Jurkat, Clone E6-1 (cell line): ENCODE measurements around the gene CDKAL1.
A peak's percentile ranks its signal among the peaks of the same experiment; 100 is the strongest.

Source experiments
- DNase-seq: peaks from one replicate; pipeline ENCODE4 v3.0.0-alpha.2; 2011; ENCODE audit warnings: low read depth, low spot score
- H3K4me3 ChIP-seq: 2 replicates; pipeline ENCODE4 v1.5.1; 2011; ENCODE audit warnings: mild to moderate bottlenecking, low read length, control low read depth, moderate library complexity

Gene CDKAL1

GRCh38 chr6:20947977-20948376, 413.7 kb downstream of the CDKAL1 start:
- no peak overlapping the region for H3K4me3 ChIP-seq
- DNase-seq: no peak

- DNase-seq: no peak
- no peak overlapping the region for H3K4me3 ChIP-seq
Measured at GRCh38 chr6:20948556-20948955, 414.3 kb downstream of the CDKAL1 start.

DNA sequence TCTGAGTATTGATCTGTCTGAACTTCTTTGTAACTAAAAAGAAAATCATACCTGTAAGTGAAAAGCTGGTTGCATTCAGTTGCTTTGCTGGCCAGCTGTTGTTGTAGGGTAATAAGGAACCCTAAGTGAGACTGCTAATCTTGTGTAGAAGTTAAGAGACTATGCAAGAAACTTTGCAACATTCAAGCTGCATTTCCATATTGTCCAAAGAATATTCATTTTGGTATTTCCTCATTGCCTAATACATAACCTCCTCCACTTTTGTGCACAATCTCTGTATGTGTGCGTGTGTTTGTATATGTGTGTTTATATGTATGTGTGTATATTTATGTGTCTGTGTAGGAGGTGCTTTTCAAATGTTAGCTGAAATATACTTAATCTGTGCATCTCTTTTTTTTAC, 414.9 kb downstream of the CDKAL1 start:
- no peak for DNase-seq
- H3K4me3 ChIP-seq: no peak overlapping the region

DNA sequence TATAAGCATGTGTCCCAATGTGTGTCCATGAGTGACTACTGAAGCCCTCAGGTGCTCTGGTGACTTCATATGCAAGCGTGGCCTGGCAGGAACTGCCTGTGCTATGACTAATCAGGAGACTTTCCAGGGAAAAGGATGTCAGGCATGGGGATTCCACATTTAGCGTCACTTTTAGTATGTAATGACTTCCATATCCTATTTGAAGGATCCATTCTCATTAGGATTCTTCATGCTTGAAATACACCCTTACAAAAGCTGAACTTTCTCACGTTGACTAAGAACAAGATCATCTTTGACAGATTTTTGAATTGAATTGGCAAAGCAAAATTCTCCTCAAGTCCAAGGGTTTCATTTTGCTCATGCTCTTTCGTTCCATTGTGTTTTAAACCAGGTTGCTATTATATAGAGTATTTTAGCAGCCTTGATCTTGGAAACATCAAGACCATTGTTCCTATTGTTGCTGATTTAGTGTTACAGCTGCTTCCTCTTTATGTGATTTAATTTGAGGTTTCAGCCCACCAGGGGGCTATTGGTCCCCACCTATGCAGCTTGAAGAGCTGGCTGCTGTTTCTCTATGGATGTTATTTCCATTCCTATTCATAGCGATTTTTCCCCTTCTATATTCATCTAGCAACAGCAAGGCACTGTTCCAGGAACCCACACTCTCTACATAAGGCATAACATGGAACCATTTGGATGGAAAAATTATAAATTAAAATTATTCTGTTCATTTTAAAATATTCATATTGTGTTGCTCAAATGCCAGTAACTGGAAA, 418.6 kb downstream of the CDKAL1 start:
- H3K4me3 ChIP-seq: no peak overlapping the region
- peak; percentile 8 for DNase-seq

DNA sequence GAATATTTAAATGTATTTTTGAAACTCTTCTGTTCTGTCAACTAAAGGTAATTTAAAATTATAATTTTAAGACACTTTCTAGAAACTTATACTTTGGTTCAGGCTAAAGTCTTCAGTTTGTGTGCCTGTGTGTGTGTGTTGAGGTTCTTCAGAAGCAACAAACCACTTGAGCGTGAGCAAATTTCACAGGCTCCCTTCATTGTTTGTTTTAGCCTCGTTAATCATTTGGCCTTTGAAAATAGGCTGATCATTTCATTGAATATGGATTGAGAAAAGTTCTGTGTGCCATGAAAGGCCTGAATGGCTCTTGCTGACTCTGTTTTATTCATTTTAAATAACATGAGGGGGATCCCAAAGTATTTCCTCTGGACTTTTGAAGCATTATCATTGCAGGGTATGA, 420.1 kb downstream of the CDKAL1 start:
- no peak overlapping the region for H3K4me3 ChIP-seq
- DNase-seq: no peak

GRCh38 chr6:20955131-20955530, 420.9 kb downstream of the CDKAL1 start:
- H3K4me3 ChIP-seq: no peak overlapping the region
- DNase-seq: no peak

- DNase-seq: no peak
- no peak overlapping the region for H3K4me3 ChIP-seq
Measured at GRCh38 chr6:20955751-20956150, 421.5 kb downstream of the CDKAL1 start.

DNA sequence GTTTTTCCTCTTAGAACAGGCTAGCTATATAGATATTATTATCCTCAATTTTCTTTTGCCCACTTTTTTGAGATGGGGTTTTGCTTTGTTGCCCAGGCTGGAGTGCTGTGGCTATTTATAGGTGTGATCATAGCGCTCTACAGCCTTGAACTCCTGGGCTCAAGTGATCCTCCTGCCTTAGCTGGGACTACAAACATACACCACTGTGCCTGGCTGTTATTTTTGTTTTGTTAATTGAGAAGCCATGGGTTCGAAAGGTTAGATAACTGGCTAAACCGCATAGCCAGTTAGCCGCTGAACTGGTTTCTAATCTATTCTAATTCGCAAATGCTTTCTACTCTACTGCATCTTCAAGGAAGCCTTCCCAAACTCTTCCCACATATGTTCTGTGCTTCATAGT, 425.8 kb downstream of the CDKAL1 start:
- no peak for DNase-seq
- no peak overlapping the region for H3K4me3 ChIP-seq

GRCh38 chr6:20965276-20965675, 431.0 kb downstream of the CDKAL1 start:
- DNase-seq: no peak
- no peak overlapping the region for H3K4me3 ChIP-seq

GRCh38 chr6:20965915-20966314, 431.7 kb downstream of the CDKAL1 start:
- DNase-seq: no peak
- H3K4me3 ChIP-seq: no peak overlapping the region

DNA sequence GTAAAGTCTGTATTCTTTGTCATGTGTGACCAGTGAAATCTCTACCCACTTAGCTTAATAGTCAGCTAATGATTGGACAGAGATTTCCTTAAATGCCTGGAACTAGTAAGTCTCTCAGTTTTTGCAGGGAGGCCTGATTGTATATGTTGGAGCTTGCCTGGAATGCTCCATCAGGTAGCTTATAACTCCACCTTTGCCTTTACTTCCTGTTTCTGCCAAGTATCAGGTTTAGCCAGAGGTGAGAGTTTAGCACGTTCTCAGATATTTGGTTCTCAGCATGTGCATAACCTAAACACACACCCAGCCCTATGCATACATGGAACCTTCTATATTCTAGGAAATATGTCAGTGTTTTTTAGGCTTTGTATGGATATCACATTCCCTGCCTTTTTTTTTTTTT, 435.3 kb downstream of the CDKAL1 start:
- no peak for DNase-seq
- no peak overlapping the region for H3K4me3 ChIP-seq

DNA sequence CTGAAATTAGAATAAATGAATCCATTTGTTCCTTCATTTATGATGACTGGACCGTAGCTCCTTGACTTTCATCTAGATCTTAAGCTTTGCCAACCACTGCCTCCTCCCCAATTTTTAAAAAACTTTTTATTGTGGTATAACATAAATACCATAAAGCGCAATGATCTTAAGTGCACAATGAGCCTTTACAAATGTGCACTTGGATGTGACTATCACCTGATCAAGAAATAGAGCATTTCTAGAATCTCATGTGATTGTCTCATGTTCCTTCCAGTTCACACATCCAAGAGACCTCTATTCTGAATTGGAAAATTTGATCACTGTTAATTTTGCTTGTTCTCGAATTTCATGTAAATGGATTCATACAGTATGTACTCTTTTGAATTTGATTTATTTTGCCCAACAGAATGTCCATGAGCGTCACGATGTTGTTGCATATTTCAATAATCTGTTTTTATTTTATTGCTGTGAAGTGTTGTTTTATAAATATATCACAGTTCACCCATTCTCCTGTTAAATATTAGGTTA, 442.2 kb downstream of the CDKAL1 start:
- no peak for DNase-seq

GRCh38 chr6:20978151-20978614, 443.9 kb downstream of the CDKAL1 start:
- no peak for DNase-seq
- H3K4me3 ChIP-seq: no peak overlapping the region

More for the DNA sequence above, 442.2 kb downstream of the CDKAL1 start:
- no peak overlapping the region for H3K4me3 ChIP-seq

- H3K4me3 ChIP-seq: no peak overlapping the region
Measured at GRCh38 chr6:20979076-20979475, 444.8 kb downstream of the CDKAL1 start.

DNA sequence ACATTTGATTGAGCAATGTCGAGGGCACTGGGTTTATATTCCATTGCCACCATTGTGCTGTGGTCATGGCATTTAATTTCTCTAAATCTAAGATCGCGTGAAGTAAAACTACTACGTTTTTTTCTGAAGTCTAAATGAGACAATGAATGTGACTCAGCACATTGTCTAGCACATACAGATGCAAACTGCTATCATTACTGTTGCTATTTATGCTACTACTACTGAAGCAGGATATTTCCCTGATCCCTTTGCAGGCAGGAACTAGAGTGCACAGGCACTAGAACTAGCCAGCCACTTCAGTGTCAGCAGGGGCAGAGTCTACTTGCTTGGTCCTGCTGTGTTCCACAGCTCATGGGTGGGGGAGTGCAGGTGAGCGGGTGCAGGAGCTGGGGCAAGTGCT, 449.7 kb downstream of the CDKAL1 start:
- no peak for DNase-seq

More at GRCh38 chr6:20979076-20979475, 444.8 kb downstream of the CDKAL1 start:
- DNase-seq: no peak

GRCh38 chr6:20985821-20986220, 451.6 kb downstream of the CDKAL1 start:
- no peak overlapping the region for H3K4me3 ChIP-seq
- no peak for DNase-seq

More for the DNA sequence above, 449.7 kb downstream of the CDKAL1 start:
- H3K4me3 ChIP-seq: no peak overlapping the region

GRCh38 chr6:20991910-20992309, 457.7 kb downstream of the CDKAL1 start:
- no peak for DNase-seq
- H3K4me3 ChIP-seq: no peak overlapping the region

GRCh38 chr6:20996099-20996498, 461.8 kb downstream of the CDKAL1 start:
- no peak overlapping the region for H3K4me3 ChIP-seq
- no peak for DNase-seq

- no peak overlapping the region for H3K4me3 ChIP-seq
- no peak for DNase-seq
Measured at GRCh38 chr6:20997143-20997769, 463.0 kb downstream of the CDKAL1 start.

GRCh38 chr6:20997770-20998147, 463.5 kb downstream of the CDKAL1 start:
- DNase-seq: no peak
- no peak overlapping the region for H3K4me3 ChIP-seq
